NCI-H2081 treated with DMSO at 0.1 percent for 48 hours (cell line): Measurements from ENCODE around the gene DAB2IP.

Experiments used
- DNase-seq: peaks from one replicate; lab custom pipeline; 2025; lab: John Stamatoyannopoulos, UW

DAB2IP gene

DNA sequence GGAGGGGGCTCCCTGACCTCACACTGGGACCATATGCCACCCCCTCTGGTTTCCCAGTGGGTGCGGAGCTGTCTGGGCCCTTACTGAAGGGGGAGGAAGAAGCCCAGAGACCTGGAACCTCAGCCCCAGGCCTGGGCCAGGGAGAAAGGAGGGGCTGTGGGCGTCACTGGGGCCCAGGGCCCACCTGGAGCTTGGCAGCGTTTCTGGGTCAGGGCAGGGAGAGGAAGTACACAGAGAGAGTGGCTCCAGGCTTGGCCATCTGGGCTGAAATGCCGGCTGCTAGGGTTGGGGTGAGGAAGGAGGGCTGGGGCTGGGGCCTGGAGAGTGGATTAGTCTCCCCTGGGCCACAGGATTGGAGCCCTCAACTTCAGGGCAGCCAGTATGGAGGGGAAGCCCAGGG lies 6.4 kb upstream of the DAB2IP start:
- DNase-seq, result no peak

DNA sequence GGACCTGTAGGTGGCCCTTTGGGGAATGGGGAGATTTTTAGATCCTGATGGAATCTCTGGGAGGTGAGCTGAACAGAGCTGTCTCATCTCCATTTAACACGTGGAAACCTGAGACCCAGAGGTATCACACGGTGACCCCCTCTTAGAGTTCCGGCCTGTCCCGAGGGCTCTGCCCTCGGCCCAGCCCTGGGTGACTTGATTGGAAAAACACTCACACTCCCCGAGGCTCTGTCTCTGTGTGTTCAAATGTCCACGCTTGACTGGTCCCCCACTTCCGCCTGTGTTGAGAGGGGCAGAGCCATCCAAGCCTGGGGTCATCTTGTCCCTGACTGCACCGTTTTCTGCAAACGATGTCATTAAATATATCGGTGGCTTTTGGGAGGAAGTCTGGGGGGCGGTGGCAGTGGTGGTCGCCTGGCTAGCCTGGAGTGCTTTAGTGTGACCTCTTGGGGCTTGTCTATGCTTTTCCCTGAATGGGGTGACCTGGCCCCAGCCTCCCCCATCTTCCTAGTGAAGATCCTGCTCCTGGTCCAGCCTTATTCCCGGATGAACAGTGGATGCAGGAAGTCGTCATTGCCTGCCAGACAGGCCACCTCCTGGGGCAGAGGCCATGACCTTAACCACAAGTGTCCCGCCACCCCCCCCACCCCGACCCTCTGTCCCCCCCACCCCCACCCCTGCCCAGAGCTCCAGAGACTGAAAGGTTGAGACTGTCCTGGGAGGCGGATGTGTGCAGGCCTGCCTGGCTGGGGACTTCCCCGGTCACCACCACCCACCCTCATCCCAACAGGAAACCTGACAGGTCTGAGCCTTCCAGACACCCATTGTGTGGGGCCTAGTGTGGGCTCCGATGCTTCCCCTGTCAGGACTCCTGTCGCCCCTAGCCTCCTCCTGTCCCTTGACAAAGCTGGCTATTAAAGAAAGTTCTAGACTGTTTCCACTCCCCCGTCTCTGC lies 5.3 kb upstream of the DAB2IP start:
- DNase-seq, result no peak

DNA sequence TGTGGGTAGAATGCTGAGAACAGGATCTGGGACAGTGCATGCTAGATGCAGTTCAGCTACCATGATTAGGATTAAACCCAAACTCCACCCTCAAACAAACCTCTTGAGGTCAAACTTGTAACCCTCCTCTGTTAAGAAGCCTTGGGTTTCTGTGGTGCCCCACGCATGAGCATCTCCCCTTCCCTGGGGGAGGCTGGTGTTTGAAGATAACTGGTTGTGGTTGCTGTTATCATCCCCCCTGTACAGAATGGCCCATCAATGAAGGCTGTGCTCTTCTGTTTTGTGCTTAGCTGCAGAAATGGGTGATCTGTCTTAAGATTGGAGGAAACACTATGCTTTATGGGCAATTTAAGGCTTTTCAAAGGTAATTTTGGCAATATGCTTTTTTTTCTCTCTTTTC lies 4.4 kb upstream of the DAB2IP start:
- DNase-seq, result no peak

DNA sequence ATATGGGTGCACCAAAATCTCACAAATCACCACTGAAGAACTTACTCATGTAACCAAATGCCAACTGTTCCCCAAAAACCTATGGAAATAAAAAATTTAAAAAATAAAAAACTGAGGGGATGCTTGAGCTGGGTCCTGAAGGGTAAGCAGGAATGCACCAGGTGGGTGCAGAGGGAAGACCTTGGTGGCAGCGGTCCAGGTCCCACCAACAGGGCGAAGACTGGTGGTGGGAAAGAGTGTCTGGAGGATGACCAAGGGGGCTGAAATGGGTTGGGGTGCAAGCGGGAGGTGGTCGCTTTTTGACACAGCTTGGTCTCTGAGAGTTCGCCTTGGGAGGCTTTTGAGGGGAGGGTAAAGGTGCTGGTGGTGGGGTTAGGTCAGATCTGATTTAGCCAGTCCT lies 3.3 kb upstream of the DAB2IP start:
- no peak for DNase-seq

GRCh38 chr9:121648799-121649198 lies 2.6 kb upstream of the DAB2IP start:
- DNase-seq, result no peak

GRCh38 chr9:121649476-121650216 lies 1.8 kb upstream of the DAB2IP start:
- DNase-seq, result no peak

- no peak for DNase-seq
These were observed 1.0 kb upstream of the DAB2IP start for GRCh38 chr9:121650217-121651007.

DNA sequence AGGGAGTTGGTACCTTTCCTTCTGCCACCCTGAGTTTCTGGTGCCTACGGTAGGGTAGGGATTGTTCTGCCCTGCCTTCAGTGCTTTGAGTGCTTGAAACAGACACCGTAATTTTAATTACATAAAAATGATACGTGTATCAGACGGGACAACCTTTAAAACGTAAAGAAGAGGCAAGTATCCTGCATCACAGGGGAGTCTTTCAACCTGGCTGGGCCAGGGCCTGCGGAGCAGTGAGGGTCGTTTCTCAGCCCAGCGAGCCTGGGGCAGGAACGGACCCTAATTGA lies 483 bp upstream of the DAB2IP start:
- no peak for DNase-seq

DNA sequence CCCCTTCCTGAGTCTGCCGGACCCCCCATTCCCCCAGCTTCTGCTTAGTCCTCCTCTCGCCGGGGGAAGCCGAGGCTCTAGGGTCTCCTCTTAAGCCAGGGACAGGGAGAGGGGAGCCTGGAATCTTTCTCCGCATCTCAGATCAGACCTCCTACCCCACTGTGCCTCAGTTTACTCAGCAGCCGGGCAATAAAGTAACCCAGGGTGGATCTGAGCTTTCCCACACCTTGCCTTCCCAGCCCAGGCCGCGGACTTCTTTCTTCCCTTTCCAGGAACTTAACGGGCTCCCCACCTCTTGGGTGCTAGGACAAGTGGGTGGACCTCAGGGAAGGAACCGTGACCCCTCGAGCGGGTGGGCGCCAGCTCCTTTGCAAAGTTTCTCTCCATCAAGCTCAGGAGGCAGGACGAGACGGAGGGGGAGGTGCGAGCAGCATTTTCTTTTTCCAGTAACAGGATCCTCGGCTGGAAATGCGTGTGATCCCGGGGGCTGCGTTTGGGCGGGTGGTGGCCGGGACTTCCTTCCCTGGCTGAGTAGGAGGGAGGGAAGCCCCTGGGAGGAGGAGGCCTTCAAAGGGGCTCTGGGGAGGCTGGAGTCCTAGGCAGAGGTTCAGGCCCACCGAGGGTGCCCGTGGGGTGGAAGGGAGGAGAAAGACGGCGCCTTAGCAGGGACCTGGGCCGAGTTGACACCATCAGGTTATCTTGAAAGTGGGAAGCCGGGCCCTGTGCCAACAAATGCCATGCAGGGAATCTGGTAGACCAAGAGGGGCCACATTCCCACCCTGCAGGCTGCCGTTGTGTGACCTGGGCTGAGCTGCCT lies 795 bp downstream of the DAB2IP start:
- DNase-seq, result no peak

GRCh38 chr9:121652838-121653231 lies 1.4 kb downstream of the DAB2IP start:
- DNase-seq, result no peak

- no peak for DNase-seq
These were observed 3.2 kb downstream of the DAB2IP start for GRCh38 chr9:121654499-121655140.

DNA sequence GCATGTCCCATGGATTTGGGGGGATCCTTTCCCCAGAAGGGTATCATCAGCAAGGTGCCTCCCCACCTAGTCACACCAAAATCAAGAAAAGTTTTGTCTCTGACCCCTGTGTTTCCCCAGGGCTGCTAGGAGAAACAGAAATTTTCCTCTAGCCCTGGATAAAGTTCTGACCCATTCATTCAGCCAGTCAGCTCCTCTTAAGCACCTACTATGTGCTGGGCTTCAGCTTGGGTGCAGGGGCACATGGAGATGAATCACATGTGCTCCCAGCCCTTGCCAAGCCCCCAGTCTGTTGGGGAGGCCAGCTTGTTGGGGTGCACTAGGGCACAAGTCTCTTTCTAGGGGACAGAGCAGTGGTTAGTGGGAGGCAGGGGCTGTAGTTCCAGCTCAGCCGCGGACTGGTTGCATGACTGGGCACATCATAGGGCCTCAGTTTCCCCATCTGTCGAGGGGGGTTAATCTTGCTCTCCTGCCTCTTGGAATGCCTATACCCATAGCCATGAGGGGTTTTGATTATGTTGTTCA lies 3.9 kb downstream of the DAB2IP start:
- no peak for DNase-seq

GRCh38 chr9:121656941-121657470 lies 5.6 kb downstream of the DAB2IP start:
- no peak for DNase-seq

GRCh38 chr9:121658166-121658565 lies 6.7 kb downstream of the DAB2IP start:
- DNase-seq, result no peak

DNA sequence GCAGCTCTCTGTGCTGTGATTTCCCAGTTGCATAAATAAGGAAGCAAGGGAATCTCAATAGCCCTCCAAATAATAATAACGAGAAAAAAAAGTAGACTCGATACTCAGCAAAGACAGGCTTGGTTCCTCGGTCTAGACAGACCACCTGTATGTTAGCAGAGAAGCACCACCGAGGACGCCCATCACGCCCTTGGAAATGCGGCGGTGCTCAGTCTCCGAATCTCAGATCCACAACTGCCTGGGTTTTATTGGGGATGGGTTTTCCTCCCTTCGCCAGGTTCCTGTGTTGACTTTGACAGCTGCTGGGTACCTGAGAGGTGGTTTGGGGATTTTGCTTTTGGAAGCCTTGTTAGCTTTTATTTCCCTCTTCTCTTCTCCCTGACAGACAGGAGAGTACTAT lies 7.2 kb downstream of the DAB2IP start:
- no peak for DNase-seq

DNA sequence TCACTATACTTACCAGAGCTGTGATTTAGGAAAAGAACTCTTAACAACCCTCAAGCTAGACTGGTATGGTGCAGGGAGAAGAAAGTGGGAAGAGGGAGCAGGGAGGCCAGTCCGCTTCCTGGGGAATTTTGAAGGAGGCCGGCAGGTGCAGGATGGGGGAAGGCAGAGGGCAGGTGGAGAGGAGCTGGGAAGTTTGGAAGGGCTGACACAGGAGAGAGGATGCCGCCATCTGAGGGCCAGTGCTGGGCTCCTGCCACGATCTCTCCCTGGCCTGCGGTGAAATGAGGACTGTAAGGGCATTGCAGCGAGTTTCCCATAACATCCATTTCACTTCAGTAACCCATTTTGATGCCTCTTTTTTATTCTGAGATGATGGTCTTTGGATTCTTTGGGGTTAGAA lies 8.9 kb downstream of the DAB2IP start:
- DNase-seq, result no peak

DNA sequence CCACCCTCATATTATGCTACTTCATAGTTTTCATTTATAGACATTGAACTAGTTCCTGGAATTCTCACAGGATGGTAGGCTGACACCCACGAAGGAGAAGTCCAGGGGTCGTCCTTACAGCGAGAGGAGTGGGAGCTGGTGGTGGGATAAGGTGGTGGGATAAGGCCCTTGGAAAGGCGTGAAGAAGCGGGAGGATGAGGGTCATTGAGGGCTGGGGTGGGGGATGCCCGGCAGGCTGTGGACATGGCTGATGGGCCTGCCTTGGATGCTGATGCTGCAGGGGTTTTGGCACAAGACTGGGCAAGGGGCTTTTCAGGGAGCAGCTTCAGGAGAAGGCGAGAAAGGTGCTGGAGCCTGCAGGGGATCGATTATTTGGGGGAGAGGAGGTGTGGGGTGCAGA lies 9.4 kb downstream of the DAB2IP start:
- DNase-seq, result no peak

- DNase-seq, result no peak
These were observed 9.9 kb downstream of the DAB2IP start for GRCh38 chr9:121661328-121661727.

- no peak for DNase-seq
These were observed 10.9 kb downstream of the DAB2IP start for GRCh38 chr9:121662359-121662758.

- DNase-seq, result no peak
These were observed 11.6 kb downstream of the DAB2IP start for GRCh38 chr9:121662891-121663580.
